OCI-LY1 (cell line): ENCODE results near the gene MACROD2.

Source experiments
- EZH2 ChIP-seq: fragments of 200-600 bp; sonication (generic), shearing (Covaris generic); IDR thresholded peaks from 2 replicates; pipeline ENCODE4 v1.8.0; 2017; ENCODE audit warnings: borderline replicate concordance, mixed run types, mild to moderate bottlenecking, antibody characterized with exemption, low read length, moderate library complexity, mixed read lengths
- TF ChIP-seq, protein P1 (sequence below): fragments of 200-600 bp; sonication (generic), shearing (Covaris generic); IDR thresholded peaks from 2 replicates; pipeline ENCODE4 v1.5.1; 2017; ENCODE audit warnings: mild to moderate bottlenecking, antibody characterized with exemption, low read length, moderate library complexity, mixed read lengths

DNA sequence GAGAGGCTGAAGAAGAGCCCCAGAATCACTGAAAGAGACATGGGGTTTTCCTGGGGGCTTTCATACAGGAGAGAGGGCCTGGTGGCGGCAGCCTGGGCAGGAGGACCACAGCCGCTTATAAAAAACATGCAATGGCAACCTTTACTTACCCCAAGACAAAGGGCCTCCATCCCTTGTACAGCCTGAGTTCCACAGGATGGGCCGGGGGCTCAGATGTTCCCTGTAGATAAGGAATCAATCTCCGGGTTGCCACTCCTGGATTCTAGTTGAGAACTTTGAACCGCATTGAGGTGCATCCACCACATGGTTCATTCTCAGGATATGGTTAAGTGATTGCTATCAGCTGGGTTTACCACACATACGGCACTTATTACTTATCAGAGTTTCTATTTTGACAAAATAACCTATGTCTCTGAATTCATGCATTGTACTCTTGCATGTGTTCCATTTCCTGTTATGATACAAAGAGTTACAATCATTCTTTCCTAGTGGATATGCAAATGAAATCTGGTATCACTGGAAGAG, 1900.3 kb downstream of the MACROD2 start:
- TF ChIP-seq, protein P1, sequence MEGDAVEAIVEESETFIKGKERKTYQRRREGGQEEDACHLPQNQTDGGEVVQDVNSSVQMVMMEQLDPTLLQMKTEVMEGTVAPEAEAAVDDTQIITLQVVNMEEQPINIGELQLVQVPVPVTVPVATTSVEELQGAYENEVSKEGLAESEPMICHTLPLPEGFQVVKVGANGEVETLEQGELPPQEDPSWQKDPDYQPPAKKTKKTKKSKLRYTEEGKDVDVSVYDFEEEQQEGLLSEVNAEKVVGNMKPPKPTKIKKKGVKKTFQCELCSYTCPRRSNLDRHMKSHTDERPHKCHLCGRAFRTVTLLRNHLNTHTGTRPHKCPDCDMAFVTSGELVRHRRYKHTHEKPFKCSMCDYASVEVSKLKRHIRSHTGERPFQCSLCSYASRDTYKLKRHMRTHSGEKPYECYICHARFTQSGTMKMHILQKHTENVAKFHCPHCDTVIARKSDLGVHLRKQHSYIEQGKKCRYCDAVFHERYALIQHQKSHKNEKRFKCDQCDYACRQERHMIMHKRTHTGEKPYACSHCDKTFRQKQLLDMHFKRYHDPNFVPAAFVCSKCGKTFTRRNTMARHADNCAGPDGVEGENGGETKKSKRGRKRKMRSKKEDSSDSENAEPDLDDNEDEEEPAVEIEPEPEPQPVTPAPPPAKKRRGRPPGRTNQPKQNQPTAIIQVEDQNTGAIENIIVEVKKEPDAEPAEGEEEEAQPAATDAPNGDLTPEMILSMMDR: no peak
- TF ChIP-seq EZH2: no peak
